ENCODE measurements around the gene SPTBN5.
A peak's percentile ranks its signal among the peaks of the same experiment; 100 is the strongest.

The SPTBN5 gene

GRCh38 chr15:41814534-41814933 lies 79.3 kb downstream of the SPTBN5 start:
- DNase-seq (ENCODE audit: extremely low spot score, insufficient read length, low read depth) (no peak), FAIRE-seq (no peak)

- DNase-seq (ENCODE audit: extremely low spot score, insufficient read length, low read depth): no peak
- no peak for FAIRE-seq
Observed at GRCh38 chr15:41813426-41813825, 80.4 kb downstream of the SPTBN5 start.

GRCh38 chr15:41812820-41813375 lies 81.0 kb downstream of the SPTBN5 start:
- FAIRE-seq: no peak
- DNase-seq (ENCODE audit: extremely low spot score, insufficient read length, low read depth): no peak

GRCh38 chr15:41811432-41812195 lies 82.2 kb downstream of the SPTBN5 start:
- FAIRE-seq (peak; percentile 84), DNase-seq (ENCODE audit: extremely low spot score, insufficient read length, low read depth) (peak; percentile 73)

GRCh38 chr15:41810651-41811431 lies 83.0 kb downstream of the SPTBN5 start:
- no peak for FAIRE-seq

GRCh38 chr15:41809526-41810220 lies 84.2 kb downstream of the SPTBN5 start:
- DNase-seq (ENCODE audit: extremely low spot score, insufficient read length, low read depth) (no peak), FAIRE-seq (no peak)

More at GRCh38 chr15:41810651-41811431, 83.0 kb downstream of the SPTBN5 start:
- DNase-seq (ENCODE audit: extremely low spot score, insufficient read length, low read depth): no peak

- FAIRE-seq (no peak), DNase-seq (ENCODE audit: extremely low spot score, insufficient read length, low read depth) (no peak)
Observed at GRCh38 chr15:41809121-41809520, 84.7 kb downstream of the SPTBN5 start.

GRCh38 chr15:41806291-41807181 lies 87.3 kb downstream of the SPTBN5 start:
- DNase-seq (ENCODE audit: extremely low spot score, insufficient read length, low read depth): no peak
- no peak for FAIRE-seq

GRCh38 chr15:41805711-41806110 lies 88.1 kb downstream of the SPTBN5 start:
- FAIRE-seq (no peak), DNase-seq (ENCODE audit: extremely low spot score, insufficient read length, low read depth) (no peak)

GRCh38 chr15:41804916-41805666 lies 88.8 kb downstream of the SPTBN5 start:
- FAIRE-seq (no peak), DNase-seq (ENCODE audit: extremely low spot score, insufficient read length, low read depth) (no peak)

- FAIRE-seq (no peak), DNase-seq (ENCODE audit: extremely low spot score, insufficient read length, low read depth) (no peak)
Observed at GRCh38 chr15:41804361-41804760, 89.5 kb downstream of the SPTBN5 start.

- no peak for FAIRE-seq
- no peak for DNase-seq (ENCODE audit: extremely low spot score, insufficient read length, low read depth)
Observed at GRCh38 chr15:41801850-41802455, 91.9 kb downstream of the SPTBN5 start.

- no peak for DNase-seq (ENCODE audit: extremely low spot score, insufficient read length, low read depth)
- FAIRE-seq: no peak
Observed at GRCh38 chr15:41801185-41801584, 92.7 kb downstream of the SPTBN5 start.

- DNase-seq (ENCODE audit: extremely low spot score, insufficient read length, low read depth): no peak
- peak; percentile 57 for FAIRE-seq
Observed at GRCh38 chr15:41799488-41799805, 94.4 kb downstream of the SPTBN5 start.

- no peak for FAIRE-seq
- no peak for DNase-seq (ENCODE audit: extremely low spot score, insufficient read length, low read depth)
Observed at GRCh38 chr15:41798607-41799487, 95.0 kb downstream of the SPTBN5 start.
